ENCODE results near the gene PLS1. TPM values are rescaled to one million over a fixed set of nuclear protein-coding genes. Genes with fewer than 3 reads are reported as not detected.

The PLS1 gene
- total and polyA plus RNA-seq, 2 donors from 2014 or later = 10.7 to 51.4 TPM

DNA sequence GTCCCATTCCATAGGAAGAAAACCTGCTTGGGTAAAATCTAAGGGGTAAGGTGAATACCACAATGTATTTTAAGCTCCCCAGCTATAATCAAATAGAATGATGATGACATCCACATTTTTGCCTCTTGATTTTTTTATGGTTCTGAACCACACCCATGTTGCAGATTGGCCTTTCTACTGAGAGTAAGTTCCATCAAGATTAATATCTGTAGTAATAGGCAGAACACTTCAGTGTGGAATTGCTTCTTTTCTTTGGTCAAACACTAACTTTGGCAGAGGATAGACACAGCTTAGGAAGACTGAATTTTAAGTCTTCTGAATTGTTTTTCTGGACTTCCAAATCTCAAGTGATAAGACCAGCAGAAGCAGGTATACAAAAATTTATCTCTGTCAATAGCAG is 27.0 kb downstream of the PLS1 start:
- Histone ChIP-seq H3K36me3 (ENCODE audit: control insufficient read depth in 2 of 3, insufficient read depth in 3 of 3, low read length in 3 of 3) (no peaks in the 10 kb centered on the region), H3K9ac (ENCODE audit: low read length in 3 of 3) (no peak overlapping the region), H3K9me3 (ENCODE audit: control insufficient read depth in 2 of 3, insufficient read depth in 1 of 3, low read length in 3 of 3) (no peaks in the 10 kb centered on the region), H3K4me3 (ENCODE audit: low read length in 3 of 3) (no peak overlapping the region), H3K27me3 (ENCODE audit: control insufficient read depth, insufficient read depth, low read length) (no peaks in the 10 kb centered on the region), H3K4me1 (ENCODE audit: control insufficient read depth in 2 of 3, insufficient read depth in 2 of 3, low read depth in 1 of 3, low read length in 3 of 3) (no peaks in the 10 kb centered on the region), H3K27ac (ENCODE audit: low read depth in 2 of 2, low read length in 2 of 2) (no peak overlapping the region)
- intact Hi-C loops (cut with DNase I) = no loop called here
- FAIRE-seq = no peak
- no peak for DNase-seq
- TF ChIP-seq, protein P1, sequence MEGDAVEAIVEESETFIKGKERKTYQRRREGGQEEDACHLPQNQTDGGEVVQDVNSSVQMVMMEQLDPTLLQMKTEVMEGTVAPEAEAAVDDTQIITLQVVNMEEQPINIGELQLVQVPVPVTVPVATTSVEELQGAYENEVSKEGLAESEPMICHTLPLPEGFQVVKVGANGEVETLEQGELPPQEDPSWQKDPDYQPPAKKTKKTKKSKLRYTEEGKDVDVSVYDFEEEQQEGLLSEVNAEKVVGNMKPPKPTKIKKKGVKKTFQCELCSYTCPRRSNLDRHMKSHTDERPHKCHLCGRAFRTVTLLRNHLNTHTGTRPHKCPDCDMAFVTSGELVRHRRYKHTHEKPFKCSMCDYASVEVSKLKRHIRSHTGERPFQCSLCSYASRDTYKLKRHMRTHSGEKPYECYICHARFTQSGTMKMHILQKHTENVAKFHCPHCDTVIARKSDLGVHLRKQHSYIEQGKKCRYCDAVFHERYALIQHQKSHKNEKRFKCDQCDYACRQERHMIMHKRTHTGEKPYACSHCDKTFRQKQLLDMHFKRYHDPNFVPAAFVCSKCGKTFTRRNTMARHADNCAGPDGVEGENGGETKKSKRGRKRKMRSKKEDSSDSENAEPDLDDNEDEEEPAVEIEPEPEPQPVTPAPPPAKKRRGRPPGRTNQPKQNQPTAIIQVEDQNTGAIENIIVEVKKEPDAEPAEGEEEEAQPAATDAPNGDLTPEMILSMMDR (IDR thresholded peaks at IDR 0.05; ENCODE audit: borderline replicate concordance, extremely low read depth, insufficient read depth) = no peak

DNA sequence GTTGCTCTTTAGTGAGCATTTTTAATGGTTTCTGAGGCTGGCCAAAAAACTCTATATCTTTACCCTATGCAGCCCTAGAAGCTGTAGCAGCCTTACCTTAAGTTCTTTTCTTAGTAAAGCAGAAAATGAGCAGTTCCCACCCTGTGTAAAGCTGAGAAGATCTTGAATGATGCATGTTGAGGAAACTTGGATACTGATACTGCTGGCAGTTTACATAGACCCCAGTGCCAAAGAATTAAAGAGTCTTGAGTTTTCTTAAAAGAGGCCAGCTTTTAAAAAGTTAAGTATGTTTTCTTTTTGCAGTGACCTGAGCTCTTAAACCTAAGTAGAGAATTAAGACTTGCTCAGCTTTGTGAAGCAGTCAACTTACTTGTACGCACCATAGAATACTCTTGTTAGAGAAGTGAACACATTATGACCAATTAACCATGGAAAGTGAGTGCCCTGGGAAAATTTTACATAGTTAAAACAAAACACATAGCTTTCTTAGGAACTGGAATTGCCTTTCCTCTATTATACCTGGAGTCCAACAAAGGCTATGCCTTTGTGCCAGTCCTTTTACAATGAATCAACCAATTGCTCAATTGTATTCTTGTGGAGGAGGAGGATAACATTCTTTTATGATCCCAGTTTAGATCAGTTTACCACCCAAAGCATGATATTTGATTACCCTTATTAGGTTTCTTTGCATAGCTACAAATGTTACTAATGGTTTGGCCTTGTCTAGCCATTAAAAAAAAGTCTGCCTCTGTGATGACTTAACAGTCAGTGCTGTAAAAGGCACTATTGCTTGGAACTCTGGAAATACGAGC is 28.4 kb downstream of the PLS1 start:
- H3K4me1 ChIP-seq (ENCODE audit: control insufficient read depth in 2 of 3, insufficient read depth in 2 of 3, low read depth in 1 of 3, low read length in 3 of 3) = no peaks in the 10 kb centered on the region
- H3K36me3 ChIP-seq (ENCODE audit: control insufficient read depth in 2 of 3, insufficient read depth in 3 of 3, low read length in 3 of 3) = no peaks in the 10 kb centered on the region
- TF ChIP-seq, protein P1 (IDR thresholded peaks at IDR 0.05; ENCODE audit: borderline replicate concordance, extremely low read depth, insufficient read depth) = no peak
- no peaks in the 10 kb centered on the region for H3K9me3 ChIP-seq (ENCODE audit: control insufficient read depth in 2 of 3, insufficient read depth in 1 of 3, low read length in 3 of 3)
- H3K27ac ChIP-seq (ENCODE audit: low read depth in 2 of 2, low read length in 2 of 2) = no peak overlapping the region
- H3K27me3 ChIP-seq (ENCODE audit: control insufficient read depth, insufficient read depth, low read length) = no peaks in the 10 kb centered on the region
- H3K9ac ChIP-seq (ENCODE audit: low read length in 3 of 3) = no peak overlapping the region
- H3K4me3 ChIP-seq (ENCODE audit: low read length in 3 of 3) = no peak overlapping the region
- intact Hi-C loops (cut with DNase I) = no loop called here
- DNase-seq = peak in 1 of 5 donors; percentile 22
- FAIRE-seq = no peak

DNA sequence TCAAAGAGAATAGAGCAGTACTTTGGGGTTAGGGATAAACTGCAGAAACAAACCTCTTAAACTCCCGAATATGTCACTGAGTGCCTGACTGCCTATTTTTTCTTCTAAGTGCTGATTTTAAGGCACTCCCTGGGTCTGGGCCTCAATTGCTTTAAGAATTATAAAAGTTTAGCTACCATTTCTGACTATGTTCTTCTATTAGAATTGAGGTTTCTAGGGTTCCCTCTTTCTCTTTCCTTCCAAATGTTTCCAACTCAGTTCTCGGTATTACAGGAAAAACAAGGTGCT is 28.9 kb downstream of the PLS1 start:
- FAIRE-seq = no peak
- intact Hi-C loops (cut with DNase I) = no loop called here

More for the DNA sequence above, 28.9 kb downstream of the PLS1 start:
- Histone ChIP-seq H3K4me1 (ENCODE audit: control insufficient read depth in 2 of 3, insufficient read depth in 2 of 3, low read depth in 1 of 3, low read length in 3 of 3) (no peaks in the 10 kb centered on the region), H3K9ac (ENCODE audit: low read length in 3 of 3) (no peak overlapping the region), H3K27ac (ENCODE audit: low read depth in 2 of 2, low read length in 2 of 2) (no peak overlapping the region), H3K4me3 (ENCODE audit: low read length in 3 of 3) (no peak overlapping the region), H3K9me3 (ENCODE audit: control insufficient read depth in 2 of 3, insufficient read depth in 1 of 3, low read length in 3 of 3) (no peaks in the 10 kb centered on the region), H3K27me3 (ENCODE audit: control insufficient read depth, insufficient read depth, low read length) (no peaks in the 10 kb centered on the region), H3K36me3 (ENCODE audit: control insufficient read depth in 2 of 3, insufficient read depth in 3 of 3, low read length in 3 of 3) (no peaks in the 10 kb centered on the region)
- no peak for DNase-seq
- TF ChIP-seq, protein P1 (IDR thresholded peaks at IDR 0.05; ENCODE audit: borderline replicate concordance, extremely low read depth, insufficient read depth) = no peak
